GM12878 (cell line): Measurements from ENCODE around the gene WDR48. TPM values are rescaled to one million over a fixed set of nuclear protein-coding genes. Genes with fewer than 3 reads are reported as not detected.

Source experiments
- ATAC-seq: fragments of 200-7000 bp; cut with Tn5 transposase; 3 replicates; pipeline ENCODE4 v1.9.1; 2020; ENCODE audit warnings: mild to moderate bottlenecking, moderate library complexity
- BruUV-seq: library from RNA; stranded (reverse); fragments of 400-500 nt; replicated peaks from 2 replicates; lab custom pipeline; 2021; lab: Mats Ljungman, UMichigan
- CTCF ChIA-PET: fragments of 300-600 bp; sonication (Branson Sonifier 250); formaldehyde crosslinking; extraction: SDS; loops from one replicate; lab custom pipeline; 2021; ENCODE audit warnings: inconsistent platforms; lab: Yijun Ruan, JAX
- POLR2A ChIA-PET: fragments of 350-600 bp; formaldehyde crosslinking; extraction: SDS; loops from one replicate; lab custom pipeline; 2021; ENCODE audit warnings: inconsistent platforms; lab: Charles Lee
- RAD21 ChIA-PET: fragments of 300-600 bp; sonication (Branson Sonifier 250); formaldehyde crosslinking; loops from one replicate; lab custom pipeline; 2023; ENCODE audit warnings: antibody characterized with exemption; ENCODE audit not compliant: unreplicated experiment; lab: Charles Lee
- SMC1A ChIA-PET: fragments of 300-600 bp; sonication (Branson Sonifier 250); formaldehyde crosslinking; loops from one replicate; lab custom pipeline; 2023; ENCODE audit not compliant: unreplicated experiment, uncharacterized antibody; lab: Charles Lee
- DNase-seq: peaks from one replicate; pipeline ENCODE4 v3.0.0-alpha.2; 2011; ENCODE audit warnings: low read depth, low spot score
- FAIRE-seq: peaks from 3 replicates; lab custom pipeline; 2011; peaks lifted over from hg19 to GRCh38; lab: Jason Lieb, UNC
- H2AFZ ChIP-seq: 2 replicates; pipeline ENCODE4 v1.6.0; 2011; ENCODE audit warnings: low read depth, low read length, control low read depth; ENCODE audit not compliant: control insufficient read depth
- H3K27ac ChIP-seq: 2 replicates; pipeline ENCODE4 v1.5.1; 2011; ENCODE audit warnings: control low read depth; ENCODE audit not compliant: control insufficient read depth, insufficient read depth
- H3K27me3 ChIP-seq, 2 experiments: replicated peaks in 1 of 2; 2 replicates each; pipeline versions ENCODE4 v1.6.0 to v1.6.1; 2011; ENCODE audit warnings: low read length in 1 of 2; ENCODE audit not compliant: control insufficient read depth in 2 of 2, insufficient read depth in 2 of 2
- H3K36me3 ChIP-seq, 2 experiments: 2 replicates each; pipeline ENCODE4 v1.5.1; 2011; ENCODE audit warnings: low read length in 1 of 2; ENCODE audit not compliant: control insufficient read depth in 2 of 2, insufficient read depth in 2 of 2
- H3K4me1 ChIP-seq: 2 replicates; pipeline ENCODE4 v1.6.1; 2011; ENCODE audit warnings: mild to moderate bottlenecking, low read length, moderate library complexity, mixed read lengths; ENCODE audit not compliant: control insufficient read depth, insufficient read depth
- H3K4me2 ChIP-seq: 2 replicates; pipeline ENCODE4 v1.6.0; 2011; ENCODE audit warnings: control low read depth; ENCODE audit not compliant: control insufficient read depth, insufficient read depth
- H3K4me3 ChIP-seq: fragments of 200-600 bp; sonication (generic); 2 replicates; pipeline ENCODE4 v1.5.1; 2016
- H3K79me2 ChIP-seq: 2 replicates; pipeline ENCODE4 v1.6.0; 2011; ENCODE audit warnings: low read length; ENCODE audit not compliant: control insufficient read depth, insufficient read depth
- H3K9ac ChIP-seq: 2 replicates; pipeline ENCODE4 v1.8.0; 2011; ENCODE audit warnings: low read length, control low read depth, mixed read lengths; ENCODE audit not compliant: control insufficient read depth, insufficient read depth
- H3K9me3 ChIP-seq: replicated peaks from 3 replicates; pipeline ENCODE4 v1.5.1; 2011; ENCODE audit warnings: mild to moderate bottlenecking, low read length; ENCODE audit not compliant: control insufficient read depth, insufficient read depth
- H4K20me1 ChIP-seq: 2 replicates; pipeline ENCODE4 v1.6.0; 2011; ENCODE audit not compliant: control insufficient read depth, insufficient read depth
- ATF7 ChIP-seq: fragments of 450-650 bp; IDR thresholded peaks from 2 replicates; pipeline ENCODE4 v1.6.1; 2016; ENCODE audit warnings: low read depth, mild to moderate bottlenecking
- EED ChIP-seq: sonication (generic); IDR thresholded peaks from 2 replicates; pipeline ENCODE4 v1.6.1; 2016; ENCODE audit warnings: antibody characterized with exemption, low read depth
- FOS ChIP-seq: IDR thresholded peaks from 3 replicates; pipeline ENCODE4 v1.6.1; 2011; ENCODE audit warnings: borderline replicate concordance; ENCODE audit not compliant: insufficient read length; ENCODE audit errors: extremely low read depth
- HDGF ChIP-seq: fragments of 450-650 bp; IDR thresholded peaks from 2 replicates; pipeline ENCODE4 v1.6.1; 2016; ENCODE audit warnings: antibody characterized with exemption
- IKZF1 ChIP-seq: fragments of 450-650 bp; conservative IDR thresholded peaks from 2 replicates; pipeline ENCODE4 v1.6.1; 2017; ENCODE audit warnings: antibody characterized with exemption, mild to moderate bottlenecking
- IKZF2 ChIP-seq, 2 experiments: fragments of 450-650 bp; IDR thresholded peaks; 2 replicates each; pipeline ENCODE4 v1.6.1; 2017; ENCODE audit warnings: mild to moderate bottlenecking in 2 of 2, moderate library complexity in 2 of 2
- ZBTB11 ChIP-seq: fragments of 450-650 bp; formaldehyde crosslinking; IDR thresholded peaks from 2 replicates; pipeline ENCODE4 v1.5.0; 2022; ENCODE audit warnings: mild to moderate bottlenecking, missing genetic modification characterization
- WGBS: methylation state at CpG from one replicate; pipeline ENCODE4 v1.1.6; 2016; ENCODE audit warnings: low lambda C conversion rate; ENCODE audit not compliant: insufficient replicate concordance, insufficient coverage; ENCODE audit errors: missing lambda C conversion rate; 5-methylcytosine and 5-hydroxymethylcytosine counted together
- in situ Hi-C: fragments of 300-500 bp; cut with MboI; formaldehyde crosslinking; loops from 9 replicates; pipeline ENCODE4 v1.14.3; 2018; ENCODE audit warnings: mixed read lengths
- intact Hi-C: fragments of 100-400 bp; cut with micrococcal nuclease; formaldehyde crosslinking; loops from one replicate; pipeline ENCODE4 v1.14.2; 2022; ENCODE audit not compliant: unreplicated experiment
- polyA plus RNA-seq, 11 experiments: library from polyadenylated mRNA; depleted of rRNA in 4 of 11; unstranded in 6 of 11; stranded (reverse) in 5 of 11; fragments of >200 nt; fragmentation: Nextera tagmentation in 4 of 11; fragmentation: Illumina TruSeq in 1 of 11; extraction: Ambion mirVana in 4 of 11; extraction: Trizol in 1 of 11; gene quantifications; 1 replicate in 1 of 11; 2 replicates in 10 of 11; pipeline versions ENCODE4 v1.2.1 to v1.2.3, GENCODE V29; 2011 to 2016; ENCODE audit warnings: inconsistent platforms in 2 of 11, missing spikeins in 2 of 11, low read depth in 1 of 11
- total RNA-seq, 4 experiments: library from RNA; depleted of rRNA in 3 of 4; stranded (reverse); fragments of >200 nt in 3 of 4; fragmentation: Illumina TruSeq in 1 of 4; extraction: Trizol in 1 of 4; gene quantifications; 2 replicates each; pipeline versions ENCODE4 v1.2.1 to v1.2.3, GENCODE V29; 2013 to 2021
- TF ChIP-seq, protein P1 (sequence below): IDR thresholded peaks from 2 replicates; pipeline ENCODE4 v1.6.1; 2011; ENCODE audit warnings: borderline replicate concordance, low read depth, mild to moderate bottlenecking, moderate library complexity, mixed read lengths, low read length; ENCODE audit not compliant: insufficient read depth; ENCODE audit errors: extremely low read length
- TF ChIP-seq, protein P2 (sequence below): fragments of 450-650 bp; IDR thresholded peaks from 2 replicates; pipeline ENCODE4 v1.6.1; 2014; ENCODE audit warnings: mild to moderate bottlenecking

The WDR48 gene
- total and polyA plus RNA-seq, 10 of the 15 experiments (the other 5 are each of a cell fraction or from before 2014, with no cell fraction given), result 16.8 to 43.8 (median 29.0) TPM

GRCh38 chr3:39106281-39106811 lies 54.5 kb downstream of the WDR48 start (continued):
- no peak for TF ChIP-seq FOS

GRCh38 chr3:39106851-39107387 lies 55.1 kb downstream of the WDR48 start:
- H3K4me2 ChIP-seq, result peak overlapping the region; percentile 100
- peaks cover 14% of the 10 kb centered on the region for H3K79me2 ChIP-seq
- peak; percentile 14 for ATAC-seq
- H2AFZ ChIP-seq, result peak overlapping the region; percentile 88
- ChIA-PET SMC1A (interaction anchor here (0.9 to 3.0 kb wide), 8 partner anchors 20 to 185 kb away, joined by 3 to 12 read pairs (median 8); no protein-coding TSS in a partner anchor), POLR2A (interaction anchor here (0.6 to 2.1 kb wide), 5 partner anchors 26 to 90 kb away, joined by 3 to 5 read pairs (median 5); no protein-coding TSS in a partner anchor), RAD21 (interaction anchor here (1.3 to 2.2 kb wide), 2 partner anchors 42 to 182 kb away, joined by 4 to 7 read pairs; no protein-coding TSS in a partner anchor), CTCF (interaction anchor here (1.1 to 5.6 kb wide), 6 partner anchors 19 to 185 kb away, joined by 3 to 39 read pairs (median 10); no protein-coding TSS in a partner anchor)
- no TSS peak for BruUV-seq
- H3K4me3 ChIP-seq, result peak overlapping the region; percentile 91
- no peak for FAIRE-seq
- no peaks in the 10 kb centered on the region; the same call in 1 of the 2 replicates for H4K20me1 ChIP-seq
- H3K36me3 ChIP-seq, result no peaks in the 10 kb centered on the region; a peak in 2 of 4 replicates
- peaks cover 27% of the 10 kb centered on the region for H3K4me1 ChIP-seq
- no peak for DNase-seq
- H3K9ac ChIP-seq, result peak overlapping the region; percentile 81
- H3K27ac ChIP-seq, result peak overlapping the region; percentile 59; the same call in 1 of the 2 replicates
- under 1% methylated on average over 44 of the region's 55 CpGs for whole genome bisulfite sequencing
- H3K9me3 ChIP-seq, result no peaks in the 10 kb centered on the region
- in situ Hi-C loops, result no loop called here
- TF ChIP-seq ATF7 (no peak), EED (0 out of 2 replicates have a peak, but pooled peaks have one; percentile 15), IKZF1 (peak; percentile 88), HDGF (0 out of 2 replicates have a peak, but pooled peaks have one; percentile 31), ZBTB11 (CRISPR knock-in tag) (no peak), IKZF2 (IDR thresholded peaks at IDR 0.05) (peak in 1 of 2 experiments; percentile 54; a peak in 1 of 4 replicates)
- TF ChIP-seq, protein P1, sequence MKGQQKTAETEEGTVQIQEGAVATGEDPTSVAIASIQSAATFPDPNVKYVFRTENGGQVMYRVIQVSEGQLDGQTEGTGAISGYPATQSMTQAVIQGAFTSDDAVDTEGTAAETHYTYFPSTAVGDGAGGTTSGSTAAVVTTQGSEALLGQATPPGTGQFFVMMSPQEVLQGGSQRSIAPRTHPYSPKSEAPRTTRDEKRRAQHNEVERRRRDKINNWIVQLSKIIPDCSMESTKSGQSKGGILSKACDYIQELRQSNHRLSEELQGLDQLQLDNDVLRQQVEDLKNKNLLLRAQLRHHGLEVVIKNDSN, result no peak
- TF ChIP-seq, protein P2, sequence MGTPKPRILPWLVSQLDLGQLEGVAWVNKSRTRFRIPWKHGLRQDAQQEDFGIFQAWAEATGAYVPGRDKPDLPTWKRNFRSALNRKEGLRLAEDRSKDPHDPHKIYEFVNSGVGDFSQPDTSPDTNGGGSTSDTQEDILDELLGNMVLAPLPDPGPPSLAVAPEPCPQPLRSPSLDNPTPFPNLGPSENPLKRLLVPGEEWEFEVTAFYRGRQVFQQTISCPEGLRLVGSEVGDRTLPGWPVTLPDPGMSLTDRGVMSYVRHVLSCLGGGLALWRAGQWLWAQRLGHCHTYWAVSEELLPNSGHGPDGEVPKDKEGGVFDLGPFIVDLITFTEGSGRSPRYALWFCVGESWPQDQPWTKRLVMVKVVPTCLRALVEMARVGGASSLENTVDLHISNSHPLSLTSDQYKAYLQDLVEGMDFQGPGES, result no peak
- no peaks in the 10 kb centered on the region for H3K27me3 ChIP-seq
- intact Hi-C loops, result no loop called here
